Measurements from ENCODE around the gene DGKD.
A peak's percentile ranks its signal among the peaks of the same experiment; 100 is the strongest.

DGKD gene

DNA sequence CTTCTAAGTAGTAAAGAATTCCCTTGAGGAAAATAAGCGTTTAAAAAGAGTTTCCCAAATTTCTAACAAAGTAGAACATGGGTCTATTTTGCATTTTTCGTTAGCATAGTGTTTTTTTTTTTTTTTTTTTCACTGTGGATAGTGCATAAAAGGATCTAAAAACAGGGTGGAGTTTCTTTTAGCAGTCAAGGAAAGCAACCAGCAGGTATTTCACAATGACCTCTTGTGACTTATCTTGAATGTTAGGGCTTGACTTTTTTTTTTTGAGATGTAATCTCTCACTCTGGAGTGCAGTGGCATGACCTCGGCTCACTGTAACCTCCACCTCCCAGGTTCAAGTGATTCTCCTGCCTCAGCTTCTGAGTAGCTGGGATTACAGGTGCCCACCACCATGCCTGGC, 14.9 kb upstream of the DGKD start:
- DNase-seq, result no peak

DNA sequence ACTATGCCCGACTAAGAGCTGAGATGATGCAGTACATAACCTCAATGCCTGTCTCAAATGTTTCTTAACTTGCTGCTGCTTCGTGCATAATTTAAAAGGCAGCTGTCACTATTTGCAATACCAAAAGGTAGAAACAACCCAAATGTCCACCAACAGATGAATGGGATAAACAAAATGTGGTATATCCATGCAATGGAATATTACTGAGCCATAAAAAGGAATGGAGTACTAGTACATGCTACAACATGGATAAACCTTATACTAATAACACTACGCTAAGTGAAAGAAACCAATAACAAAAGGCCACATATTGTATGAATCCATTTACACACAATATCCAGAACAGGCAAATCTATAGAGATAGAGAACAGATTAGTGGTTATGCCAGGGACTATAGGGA, 13.0 kb upstream of the DGKD start:
- DNase-seq, result no peak

GRCh38 chr2:233342301-233342700, 12.0 kb upstream of the DGKD start:
- no peak for DNase-seq

DNA sequence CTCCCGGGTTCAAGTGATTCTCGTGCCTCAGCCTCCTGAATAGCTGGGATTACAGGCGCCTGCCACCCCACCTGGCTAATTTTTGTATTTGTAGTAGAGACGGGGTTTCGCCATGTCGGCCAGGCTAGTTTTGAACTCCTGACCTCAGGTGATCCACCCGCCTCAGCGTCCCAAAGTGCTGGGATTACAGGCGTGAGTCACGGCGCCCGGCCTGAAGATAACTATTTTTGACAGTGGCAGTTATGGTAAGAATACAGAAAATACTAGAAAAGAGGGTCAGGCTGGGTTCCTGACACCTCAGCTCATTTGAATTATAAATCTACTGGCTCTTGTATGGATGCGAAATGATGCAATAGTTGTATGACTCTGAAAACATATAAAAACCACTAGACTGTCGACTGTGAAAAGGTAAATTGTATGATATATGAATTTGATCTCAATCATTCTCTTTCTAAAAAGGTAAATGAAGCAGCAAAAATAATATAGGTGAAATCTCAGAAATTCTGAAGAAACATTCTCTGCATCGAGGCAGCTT, 11.1 kb upstream of the DGKD start:
- no peak for DNase-seq

- DNase-seq, result no peak
Measured at GRCh38 chr2:233346376-233346775, 7.9 kb upstream of the DGKD start.

- no peak for DNase-seq
Measured at GRCh38 chr2:233346930-233347329, 7.4 kb upstream of the DGKD start.

- DNase-seq, result peak; percentile 61
Measured at GRCh38 chr2:233349005-233349998, 5.0 kb upstream of the DGKD start.

DNA sequence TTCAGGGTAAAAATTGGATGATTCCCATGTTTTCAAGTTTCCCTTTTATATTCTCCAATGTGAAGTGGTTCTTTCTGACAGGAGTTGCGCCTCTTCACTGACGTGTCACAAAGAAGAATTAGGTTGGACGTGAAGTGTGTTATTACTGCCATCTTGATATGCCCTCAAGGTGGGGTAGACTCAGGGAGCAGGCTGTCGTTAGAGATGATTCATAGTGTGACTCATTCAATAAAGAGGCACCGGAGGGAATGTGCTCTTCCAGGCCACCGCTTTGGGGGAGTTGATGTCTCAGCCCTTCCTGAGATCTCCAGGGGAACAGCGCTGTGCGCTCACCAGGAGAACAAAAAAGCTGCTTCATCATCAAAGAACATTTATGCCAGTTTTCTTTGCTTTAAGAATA, 3.6 kb upstream of the DGKD start:
- DNase-seq, result peak; percentile 91

- peak; percentile 58 for DNase-seq
Measured at GRCh38 chr2:233351423-233351822, 2.9 kb upstream of the DGKD start.

DNA sequence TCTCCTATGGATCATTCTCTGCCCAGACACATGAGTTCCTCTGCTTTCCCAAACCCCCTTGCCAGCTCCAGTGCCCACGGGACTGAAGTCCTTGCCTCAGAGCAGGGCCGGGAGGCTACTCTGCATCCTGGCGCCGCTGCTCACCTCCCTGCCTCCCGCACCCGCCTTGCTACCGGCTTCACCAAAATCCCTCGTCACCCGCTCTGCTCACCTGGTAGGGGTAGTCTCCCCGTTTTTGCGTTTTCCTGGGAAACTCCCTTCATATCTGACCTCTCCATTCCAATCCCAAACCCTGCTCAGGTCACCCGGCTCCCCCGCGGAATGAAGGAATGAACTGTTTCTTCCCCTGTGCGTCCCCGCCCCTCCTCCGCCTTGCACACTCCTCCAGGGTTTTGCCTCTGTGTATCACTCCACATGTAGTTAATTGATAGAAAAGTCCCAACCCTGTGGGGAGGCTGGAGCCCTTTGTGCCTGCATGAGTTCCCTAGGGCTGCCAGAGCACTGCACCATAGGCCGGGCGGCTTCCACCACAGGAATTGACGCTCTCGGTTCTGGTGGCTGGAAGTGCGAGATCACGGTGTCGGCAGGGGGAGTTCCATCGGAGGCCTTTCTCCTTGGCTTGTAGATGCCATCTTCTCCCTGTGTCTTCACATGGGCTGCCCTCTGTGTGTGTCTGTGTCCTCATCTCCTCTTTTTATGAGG, 2.0 kb upstream of the DGKD start:
- no peak for DNase-seq

DNA sequence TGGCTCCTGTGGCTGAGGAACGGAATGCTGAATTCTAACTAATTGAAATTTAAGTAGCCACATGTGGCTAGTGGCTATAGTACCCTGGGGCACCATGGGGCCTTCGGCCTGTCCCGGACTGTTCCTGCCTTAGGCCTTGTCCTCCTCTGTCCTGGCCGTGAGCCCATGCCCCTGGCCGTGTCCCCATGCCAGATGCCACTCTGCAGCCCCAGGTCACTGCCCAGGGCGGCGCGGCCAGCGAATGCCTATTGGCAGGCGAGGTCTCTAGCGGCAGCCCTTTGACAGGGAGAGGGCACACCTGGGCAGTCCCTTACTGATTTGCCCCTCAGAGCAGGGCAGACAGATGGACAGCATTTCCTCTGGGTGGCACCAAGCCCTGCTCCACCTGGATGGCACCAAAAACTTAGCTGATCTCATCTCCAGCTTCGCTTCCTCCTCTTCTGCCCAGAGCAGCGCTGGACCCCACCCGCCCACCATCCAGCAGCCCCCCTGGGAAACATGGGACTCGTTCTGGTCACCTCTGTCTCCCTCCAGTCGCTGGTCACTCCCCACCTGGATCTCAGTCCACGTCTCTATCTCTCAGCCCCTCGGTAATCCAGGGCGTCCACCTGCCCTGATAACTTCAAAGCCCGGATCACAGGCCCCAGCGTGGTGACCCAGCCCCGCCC, 1.1 kb upstream of the DGKD start:
- no peak for DNase-seq

DNA sequence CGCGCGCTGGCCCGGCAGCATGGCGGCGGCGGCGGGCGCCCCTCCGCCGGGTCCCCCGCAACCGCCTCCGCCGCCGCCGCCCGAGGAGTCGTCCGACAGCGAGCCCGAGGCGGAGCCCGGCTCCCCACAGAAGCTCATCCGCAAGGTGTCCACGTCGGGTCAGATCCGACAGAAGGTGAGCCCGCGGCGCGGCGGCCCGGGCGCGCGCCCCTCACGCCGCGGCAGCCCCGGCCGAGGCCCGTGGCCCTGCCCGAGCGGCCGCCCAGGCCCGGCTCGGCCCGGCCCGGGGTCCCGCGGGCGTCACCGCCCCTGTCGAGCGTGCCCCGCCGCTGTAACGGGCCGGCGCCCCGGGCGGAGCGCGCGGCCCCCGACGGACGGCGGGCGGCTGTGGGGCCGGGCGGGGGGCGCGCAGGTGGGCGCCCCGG, 218 bp downstream of the DGKD start:
- DNase-seq, result no peak

- no peak for DNase-seq
Measured at GRCh38 chr2:233354971-233355574, 779 bp downstream of the DGKD start.

DNA sequence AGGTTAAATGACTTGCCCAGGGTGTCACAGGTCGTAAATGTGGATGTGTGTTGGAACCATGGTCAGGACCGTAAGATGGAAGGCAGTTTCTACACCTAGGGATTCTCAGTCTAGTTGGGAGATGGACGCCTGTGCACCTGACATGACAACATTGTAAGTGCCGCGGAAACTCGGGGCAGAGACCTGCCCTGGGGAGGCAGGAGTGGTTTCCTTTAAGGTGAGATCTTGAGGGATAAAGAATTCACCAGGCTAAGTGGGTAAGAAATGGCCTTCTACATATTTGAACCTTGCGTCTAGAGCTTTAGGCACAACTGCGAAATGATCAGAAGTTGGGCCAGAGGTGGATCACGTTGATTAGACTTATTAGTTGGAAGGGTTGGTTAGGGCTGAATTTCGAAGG, 1.6 kb downstream of the DGKD start:
- no peak for DNase-seq

DNA sequence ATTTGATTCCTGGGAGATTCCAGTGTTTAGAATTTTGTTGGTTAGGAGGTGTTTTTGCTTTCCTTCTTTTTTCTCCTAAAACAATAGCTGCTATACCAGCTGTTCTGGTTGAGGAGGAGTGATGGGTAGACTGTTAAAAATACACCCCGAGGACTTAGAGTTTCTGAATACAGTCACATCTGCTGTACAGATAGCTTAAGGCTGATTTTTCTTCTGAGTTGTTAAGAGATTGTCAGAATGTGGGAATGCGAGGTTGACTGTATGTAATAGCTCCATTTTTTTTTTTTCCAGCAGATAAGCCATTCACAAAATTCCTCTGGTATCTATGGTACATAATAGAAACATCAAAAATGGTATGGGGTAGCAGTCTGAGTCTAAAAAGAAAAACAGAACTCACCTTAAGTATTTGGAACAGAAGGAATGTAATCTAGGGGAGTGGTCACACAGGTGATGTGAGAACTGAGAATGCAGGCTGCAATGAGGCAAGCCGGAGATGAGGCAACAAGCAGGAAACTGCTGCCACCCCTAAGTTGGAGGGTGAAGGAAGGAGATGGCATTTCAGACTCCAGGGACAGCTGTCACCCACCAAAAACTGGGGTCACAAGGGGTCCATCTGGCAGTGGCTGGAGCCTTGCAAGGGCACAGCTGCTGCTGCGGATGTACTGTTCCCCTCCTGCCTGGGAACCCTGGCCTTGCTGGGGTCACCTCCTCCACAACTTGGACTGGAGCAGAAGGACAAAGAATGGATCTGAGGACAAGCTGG, 2.4 kb downstream of the DGKD start:
- no peak for DNase-seq

GRCh38 chr2:233358335-233358734, 4.0 kb downstream of the DGKD start:
- DNase-seq, result no peak

DNA sequence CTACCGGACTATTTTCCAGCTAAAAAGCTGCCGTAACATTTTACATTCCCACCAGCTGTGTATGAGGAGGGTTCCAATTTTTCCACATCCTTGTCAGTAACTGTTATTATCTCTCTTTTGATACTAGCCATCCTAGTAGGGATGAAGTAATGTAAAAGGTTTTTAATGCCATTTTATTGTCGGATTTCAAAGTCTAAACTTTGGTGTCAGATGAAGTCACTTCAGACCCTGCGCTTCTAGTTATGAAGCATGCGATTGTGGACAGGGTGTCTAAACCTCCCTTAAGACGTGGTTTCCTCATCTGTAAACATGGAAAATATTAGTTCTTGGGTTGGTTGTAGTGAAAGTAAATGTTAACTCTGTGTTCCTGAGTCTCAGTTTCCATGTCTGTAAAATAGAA, 4.7 kb downstream of the DGKD start:
- DNase-seq, result no peak

DNA sequence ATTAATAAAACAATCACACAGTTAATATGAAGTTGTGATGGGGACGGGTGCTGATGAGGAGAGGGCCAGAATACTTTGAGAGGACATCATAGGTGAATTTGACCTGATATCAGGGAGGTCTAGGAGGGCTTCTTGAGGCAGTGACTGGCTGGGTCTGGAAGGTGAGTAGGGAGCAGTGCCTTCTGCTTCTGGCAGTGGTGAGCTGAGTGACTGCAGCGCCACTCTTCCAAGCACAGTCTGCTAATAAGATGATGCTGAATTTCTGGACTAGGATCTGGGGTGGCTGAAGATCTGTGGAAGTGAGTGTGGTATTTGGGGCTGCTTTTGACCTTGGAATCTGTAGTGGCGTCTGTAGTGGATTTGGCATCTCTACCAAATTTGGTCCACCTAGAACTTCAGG, 5.5 kb downstream of the DGKD start:
- DNase-seq, result no peak

GRCh38 chr2:233360771-233361176, 6.5 kb downstream of the DGKD start:
- DNase-seq, result peak; percentile 91

DNA sequence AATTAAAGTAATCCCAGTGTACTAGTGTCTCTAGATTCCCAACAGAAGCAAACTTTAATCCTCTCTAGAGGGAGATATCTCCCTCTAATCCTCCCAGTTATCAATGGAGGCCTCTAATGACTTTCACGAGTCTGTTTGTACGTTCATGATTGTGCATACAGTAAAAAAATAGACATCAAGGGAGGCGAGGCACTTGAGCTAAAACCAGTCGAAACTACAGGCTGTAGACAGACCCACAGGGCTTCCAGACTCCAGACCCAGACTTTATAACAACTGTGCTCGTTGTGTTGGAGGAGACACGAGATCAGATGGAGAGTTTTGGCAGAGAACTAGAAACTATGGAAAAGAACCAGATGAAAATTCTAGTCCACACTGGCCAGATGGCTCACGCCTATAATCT, 7.0 kb downstream of the DGKD start:
- DNase-seq, result peak; percentile 83

DNA sequence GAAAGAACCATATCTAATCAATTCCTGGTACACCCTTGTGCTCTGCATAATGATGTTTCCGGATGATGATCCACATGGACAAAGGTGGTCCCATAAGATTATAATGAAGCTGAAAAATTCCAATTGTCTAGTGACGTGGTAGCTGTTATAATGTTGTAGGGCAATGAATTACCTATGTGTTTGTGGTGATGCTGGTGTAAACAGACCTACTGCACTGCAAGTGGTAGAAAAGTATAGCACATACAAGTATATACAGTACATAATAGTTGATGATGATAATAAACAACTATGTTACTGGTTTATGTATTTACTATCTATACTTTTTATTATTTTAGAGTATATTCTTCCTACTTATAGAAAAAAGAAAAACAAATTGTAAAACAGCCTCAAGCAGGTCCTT, 8.4 kb downstream of the DGKD start:
- DNase-seq, result no peak

DNA sequence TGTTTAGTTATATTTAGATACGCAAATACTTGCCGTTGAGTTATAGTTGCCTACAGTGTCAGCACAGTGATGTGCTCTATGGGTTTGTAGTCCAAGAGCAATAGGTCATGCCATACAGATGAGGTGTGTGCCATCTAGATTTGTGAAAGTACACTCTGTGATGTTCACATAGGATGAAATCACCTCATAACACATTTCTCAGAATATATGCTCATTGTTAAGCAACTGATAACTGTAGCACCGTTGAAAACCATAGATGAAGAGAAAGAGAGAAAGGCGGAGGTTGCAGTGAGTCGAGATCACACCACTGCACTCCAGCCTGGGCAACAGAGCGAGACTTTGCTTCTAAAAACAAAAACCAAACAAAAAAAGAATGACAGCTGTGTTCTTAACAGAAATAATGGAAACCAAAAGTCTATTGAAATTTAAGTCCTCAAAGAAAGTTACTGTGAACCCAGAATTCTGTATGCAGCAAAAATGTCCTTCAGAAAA, 9.5 kb downstream of the DGKD start:
- DNase-seq, result no peak
